PFSK-1 (cell line): Measurements from ENCODE around the gene CBFB.

Experiments used
- FOXP2 ChIP-seq: optimal IDR thresholded peaks from 2 replicates; pipeline ENCODE3; 2011; ENCODE audit warnings: borderline replicate concordance, control low read depth, inconsistent platforms; ENCODE audit not compliant: insufficient read depth; ENCODE audit errors: extremely low read length, extremely low read depth
- POLR2AphosphoS5 ChIP-seq: IDR thresholded peaks from 2 replicates; pipeline ENCODE4 v1.6.1; 2012; ENCODE audit warnings: low read depth, mild to moderate bottlenecking, control low read depth, low read length, moderate library complexity
- REST ChIP-seq, 2 experiments: IDR thresholded peaks; 2 replicates each; pipeline versions ENCODE4 v1.6.1 to v1.8.0; 2011 to 2012; ENCODE audit warnings: low read depth in 2 of 2, low read length in 2 of 2, control low read depth in 1 of 2, inconsistent platforms in 1 of 2, mild to moderate bottlenecking in 1 of 2, moderate library complexity in 1 of 2; ENCODE audit not compliant: insufficient read depth in 1 of 2
- SIN3A ChIP-seq: IDR thresholded peaks from 2 replicates; pipeline ENCODE4 v1.6.1; 2012; ENCODE audit warnings: mild to moderate bottlenecking, low read length, moderate library complexity, borderline replicate concordance; ENCODE audit not compliant: insufficient read depth
- TAF1 ChIP-seq: IDR thresholded peaks from 2 replicates; pipeline ENCODE4 v1.6.1; 2012; ENCODE audit warnings: low read length, control low read depth, borderline replicate concordance; ENCODE audit not compliant: insufficient read depth

The CBFB gene

GRCh38 chr16:67006930-67007658 lies 21.9 kb upstream of the CBFB start:
- TF ChIP-seq POLR2AphosphoS5 (no peak), TAF1 (no peak), REST (IDR thresholded peaks at IDR 0.05; ENCODE audit: insufficient read depth in 1 of 2, low read depth in 2 of 2, low read length in 2 of 2) (no peak), FOXP2 (no peak), SIN3A (no peak)

GRCh38 chr16:67009158-67009557 lies 19.8 kb upstream of the CBFB start:
- no peak for TF ChIP-seq SIN3A
- TF ChIP-seq TAF1: no peak
- TF ChIP-seq FOXP2: no peak
- no peak for TF ChIP-seq POLR2AphosphoS5
- no peak for TF ChIP-seq REST (IDR thresholded peaks at IDR 0.05; ENCODE audit: insufficient read depth in 1 of 2, low read depth in 2 of 2, low read length in 2 of 2)

- no peak for TF ChIP-seq POLR2AphosphoS5
- TF ChIP-seq REST (IDR thresholded peaks at IDR 0.05; ENCODE audit: insufficient read depth in 1 of 2, low read depth in 2 of 2, low read length in 2 of 2): no peak
- TF ChIP-seq SIN3A: no peak
- no peak for TF ChIP-seq TAF1
- no peak for TF ChIP-seq FOXP2
These were observed 17.7 kb upstream of the CBFB start for GRCh38 chr16:67011274-67011673.

- TF ChIP-seq SIN3A: no peak
- TF ChIP-seq POLR2AphosphoS5: no peak
- TF ChIP-seq FOXP2: no peak
- no peak for TF ChIP-seq TAF1
- no peak for TF ChIP-seq REST (IDR thresholded peaks at IDR 0.05; ENCODE audit: insufficient read depth in 1 of 2, low read depth in 2 of 2, low read length in 2 of 2)
These were observed 15.6 kb upstream of the CBFB start for GRCh38 chr16:67013233-67013822.
